NCI-H2227 (cell line): ENCODE results near the gene STX2.
A peak's percentile ranks its signal among the peaks of the same experiment; 100 is the strongest.
"Not testable (repeated sequence)": the region's sequence is repeated elsewhere in the genome, so short reads cannot be mapped to it uniquely, and the experiment has no call there.

Source experiments
- DNase-seq: peaks from one replicate; lab custom pipeline; 2025; ENCODE audit not compliant: unreplicated experiment; lab: John Stamatoyannopoulos, UW

STX2 gene

GRCh38 chr12:130768120-130768519 is 70.9 kb downstream of the STX2 start:
- DNase-seq: no peak

GRCh38 chr12:130766470-130766869 is 72.6 kb downstream of the STX2 start:
- DNase-seq: no peak

- DNase-seq: peak; percentile 47
These were observed 73.8 kb downstream of the STX2 start for GRCh38 chr12:130765186-130765659.

- DNase-seq: peak; percentile 71
These were observed 74.4 kb downstream of the STX2 start for GRCh38 chr12:130764475-130765185.

- DNase-seq: peak; percentile 43
These were observed 75.0 kb downstream of the STX2 start for GRCh38 chr12:130764073-130764472.

GRCh38 chr12:130762319-130762675 is 76.8 kb downstream of the STX2 start:
- DNase-seq: no peak

GRCh38 chr12:130761537-130762318 is 77.3 kb downstream of the STX2 start:
- peak; percentile 86 for DNase-seq

GRCh38 chr12:130754234-130754901 is 84.7 kb downstream of the STX2 start:
- DNase-seq: peak; percentile 84

GRCh38 chr12:130752692-130753230 is 86.3 kb downstream of the STX2 start:
- peak; percentile 49 for DNase-seq

GRCh38 chr12:130752037-130752436 is 87.0 kb downstream of the STX2 start:
- not testable (repeated sequence) for DNase-seq

- no peak for DNase-seq
These were observed 90.3 kb downstream of the STX2 start for GRCh38 chr12:130748786-130749185.

- peak; percentile 86 for DNase-seq
These were observed 90.9 kb downstream of the STX2 start for GRCh38 chr12:130747867-130748740.

- DNase-seq: no peak
These were observed 92.5 kb downstream of the STX2 start for GRCh38 chr12:130746546-130746945.

- no peak for DNase-seq
These were observed 93.1 kb downstream of the STX2 start for GRCh38 chr12:130745921-130746320.

GRCh38 chr12:130744274-130744673 is 94.8 kb downstream of the STX2 start:
- DNase-seq: no peak

GRCh38 chr12:130743606-130744005 is 95.4 kb downstream of the STX2 start:
- no peak for DNase-seq

- no peak for DNase-seq
These were observed 95.9 kb downstream of the STX2 start for GRCh38 chr12:130743176-130743575.

- no peak for DNase-seq
These were observed 96.3 kb downstream of the STX2 start for GRCh38 chr12:130742716-130743115.

GRCh38 chr12:130742112-130742511 is 96.9 kb downstream of the STX2 start:
- no peak for DNase-seq
